Keratinocyte (primary cell): ENCODE data around the gene MALAT1.
"Not testable (repeated sequence)": the region's sequence is repeated elsewhere in the genome, so short reads cannot be mapped to it uniquely, and the experiment has no call there.

Source experiments
- CTCF ChIP-seq, 3 experiments: IDR thresholded peaks in 1 of 3; conservative IDR thresholded peaks in 1 of 3; optimal IDR thresholded peaks in 1 of 3; 2 replicates in 2 of 3; 3 replicates in 1 of 3; pipeline versions ENCODE3 to v1.5.1; 2011; ENCODE audit warnings: low read length in 3 of 3, mild to moderate bottlenecking in 3 of 3, moderate library complexity in 2 of 3, control low read depth in 1 of 3, inconsistent platforms in 1 of 3; ENCODE audit not compliant: insufficient read depth in 2 of 3; ENCODE audit errors: extremely low read depth in 1 of 3
- EZH2 ChIP-seq: IDR thresholded peaks from one replicate; pipeline ENCODE4 v1.6.1; 2012; ENCODE audit warnings: inconsistent platforms, mild to moderate bottlenecking, low read length, moderate library complexity

GRCh38 chr11:65452259-65452658 is 46.6 kb upstream of the MALAT1 start:
- TF ChIP-seq CTCF (optimal IDR thresholded peaks at IDR 0.05 in 1 of 3, IDR thresholded peaks at IDR 0.05 in 1 of 3, conservative IDR thresholded peaks at IDR 0.05 in 1 of 3; ENCODE audit: extremely low read depth in 1 of 3, insufficient read depth in 2 of 3, low read length in 3 of 3); EZH2: not testable (repeated sequence)
